HCT116 (cell line): ENCODE measurements around the gene NHSL2.

Experiments used
- ELF1 ChIP-seq: IDR thresholded peaks from 2 replicates; pipeline ENCODE4 v1.6.1; 2012; ENCODE audit warnings: low read depth, borderline replicate concordance
- POLR2A ChIP-seq: IDR thresholded peaks from 2 replicates; pipeline ENCODE4 v1.7.0; 2011; ENCODE audit warnings: borderline replicate concordance; ENCODE audit not compliant: insufficient read depth, insufficient read length; ENCODE audit errors: extremely low read depth

- no peak for TF ChIP-seq POLR2A
- TF ChIP-seq ELF1: no peak
Observed at GRCh38 chrX:71909956-71910355, 689 bp upstream of the NHSL2 start.
